LoVo (cell line): Measurements from ENCODE around the gene OR5AN1.
"Not testable (repeated sequence)": the region's sequence is repeated elsewhere in the genome, so short reads cannot be mapped to it uniquely, and the experiment has no call there.

Experiments
- DNase-seq: peaks from one replicate; pipeline ENCODE4 v3.0.0-alpha.2; 2016; ENCODE audit warnings: low spot score

Gene OR5AN1

GRCh38 chr11:59358595-59358994 lies at the start of gene OR5AN1:
Gene OR5AN1, plus strand, starts transcription at chr11:59358895. Its CDS starts 5,564 bp downstream, at chr11:59364459.
- no peak for DNase-seq

- no peak for DNase-seq
Observed at GRCh38 chr11:59335001-59335400, 23.7 kb upstream of the OR5AN1 start.

GRCh38 chr11:59336176-59336575 lies 22.5 kb upstream of the OR5AN1 start:
- no peak for DNase-seq

- no peak for DNase-seq
Observed at GRCh38 chr11:59336931-59337330, 21.8 kb upstream of the OR5AN1 start.

GRCh38 chr11:59349657-59350056 lies 9.0 kb upstream of the OR5AN1 start:
- DNase-seq, result not testable (repeated sequence)

- no peak for DNase-seq
Observed at GRCh38 chr11:59355226-59355625, 3.5 kb upstream of the OR5AN1 start.

- DNase-seq, result no peak
Observed at GRCh38 chr11:59356561-59356960, 2.1 kb upstream of the OR5AN1 start.

- DNase-seq, result no peak
Observed at GRCh38 chr11:59358020-59358419, 675 bp upstream of the OR5AN1 start.

GRCh38 chr11:59365232-59366018 lies 6.7 kb downstream of the OR5AN1 start:
- no peak for DNase-seq

GRCh38 chr11:59368238-59369022 lies 9.7 kb downstream of the OR5AN1 start:
- DNase-seq, result no peak

GRCh38 chr11:59372324-59372723 lies 13.6 kb downstream of the OR5AN1 start:
- DNase-seq, result not testable (repeated sequence)

GRCh38 chr11:59380263-59381059 lies 21.8 kb downstream of the OR5AN1 start:
- DNase-seq, result no peak

GRCh38 chr11:59394186-59394585 lies 35.5 kb downstream of the OR5AN1 start:
- DNase-seq, result no peak

GRCh38 chr11:59400461-59401261 lies 42.0 kb downstream of the OR5AN1 start:
- no peak for DNase-seq

GRCh38 chr11:59401262-59401552 lies 42.5 kb downstream of the OR5AN1 start:
- no peak for DNase-seq

- DNase-seq, result no peak
Observed at GRCh38 chr11:59403546-59403945, 44.9 kb downstream of the OR5AN1 start.

- DNase-seq, result no peak
Observed at GRCh38 chr11:59413646-59414045, 55.0 kb downstream of the OR5AN1 start.

- no peak for DNase-seq
Observed at GRCh38 chr11:59415111-59415510, 56.4 kb downstream of the OR5AN1 start.

- no peak for DNase-seq
Observed at GRCh38 chr11:59416613-59417012, 57.9 kb downstream of the OR5AN1 start.

GRCh38 chr11:59417023-59417422 lies 58.3 kb downstream of the OR5AN1 start:
- DNase-seq, result no peak

- no peak for DNase-seq
Observed at GRCh38 chr11:59418156-59418555, 59.5 kb downstream of the OR5AN1 start.
